ENCODE measurements around the gene SLC26A6.
A peak's percentile ranks its signal among the peaks of the same experiment; 100 is the strongest.

SLC26A6 gene

GRCh38 chr3:48595075-48595525 lies 40.2 kb downstream of the SLC26A6 start, which contains the start of gene COL7A1:
Gene COL7A1 (minus strand): TSS chr3:48595329. CDS start chr3:48595159, 170 bp downstream.
- peaks cover 0 to 31% (median 27%) of the 10 kb centered on the region in 5 donors for H3K36me3 ChIP-seq (ENCODE audit: control insufficient read depth in 5 of 5, insufficient read depth in 5 of 5, low read length in 5 of 5)
- peak within 1 kb of the TSS in 1 of 5 donors; percentile 8 for H3K9ac ChIP-seq (ENCODE audit: low read length in 5 of 5)
- H3K27ac ChIP-seq (ENCODE audit: low read depth, low read length), result no peak within 1 kb of the TSS
- H3K4me1 ChIP-seq (ENCODE audit: control insufficient read depth in 5 of 5, insufficient read depth in 5 of 5, low read length in 5 of 5), result peaks cover 2 to 21% (median 10%) of the 10 kb centered on the region in 5 donors
- peak within 1 kb of the TSS in 3 of 5 donors; percentile 15 to 32 (median 16) for H3K4me3 ChIP-seq (ENCODE audit: low read depth in 1 of 5, low read length in 5 of 5)
- peaks cover 11 to 25% (median 18%) of the 10 kb centered on the region in 5 donors for H3K27me3 ChIP-seq (ENCODE audit: control insufficient read depth in 5 of 5, insufficient read depth in 4 of 5, low read length in 5 of 5)
- H3K9me3 ChIP-seq (ENCODE audit: control insufficient read depth in 5 of 5, low read length in 5 of 5), result no peaks in the 10 kb centered on the region

- H3K4me1 ChIP-seq (ENCODE audit: control insufficient read depth in 5 of 5, insufficient read depth in 5 of 5, low read length in 5 of 5), result peaks cover 2 to 21% (median 10%) of the 10 kb centered on the region in 5 donors
- H3K27me3 ChIP-seq (ENCODE audit: control insufficient read depth in 5 of 5, insufficient read depth in 4 of 5, low read length in 5 of 5), result peaks cover 11 to 28% (median 18%) of the 10 kb centered on the region in 5 donors
- H3K9ac ChIP-seq (ENCODE audit: low read length in 5 of 5), result peak overlapping the region in 1 of 5 donors; percentile 8
- H3K9me3 ChIP-seq (ENCODE audit: control insufficient read depth in 5 of 5, low read length in 5 of 5), result no peaks in the 10 kb centered on the region
- H3K27ac ChIP-seq (ENCODE audit: low read depth, low read length), result no peak overlapping the region
- H3K36me3 ChIP-seq (ENCODE audit: control insufficient read depth in 5 of 5, insufficient read depth in 5 of 5, low read length in 5 of 5), result peaks cover 0 to 25% (median 22%) of the 10 kb centered on the region in 5 donors
- H3K4me3 ChIP-seq (ENCODE audit: low read depth in 1 of 5, low read length in 5 of 5), result peak overlapping the region in 3 of 5 donors; percentile 15 to 32 (median 16)
Measured at GRCh38 chr3:48594417-48595049, 40.7 kb downstream of the SLC26A6 start.

- Histone ChIP-seq H3K36me3 (ENCODE audit: control insufficient read depth in 5 of 5, insufficient read depth in 5 of 5, low read length in 5 of 5) (peaks cover 0 to 13% (median 10%) of the 10 kb centered on the region in 5 donors), H3K9ac (ENCODE audit: low read length in 5 of 5) (no peak overlapping the region), H3K4me1 (ENCODE audit: control insufficient read depth in 5 of 5, insufficient read depth in 5 of 5, low read length in 5 of 5) (peaks cover 2 to 17% (median 8%) of the 10 kb centered on the region in 5 donors), H3K9me3 (ENCODE audit: control insufficient read depth in 5 of 5, low read length in 5 of 5) (no peaks in the 10 kb centered on the region), H3K4me3 (ENCODE audit: low read depth in 1 of 5, low read length in 5 of 5) (no peak overlapping the region), H3K27ac (ENCODE audit: low read depth, low read length) (no peak overlapping the region), H3K27me3 (ENCODE audit: control insufficient read depth in 5 of 5, insufficient read depth in 4 of 5, low read length in 5 of 5) (peaks cover 13 to 28% (median 24%) of the 10 kb centered on the region in 5 donors)
Measured at GRCh38 chr3:48593337-48593736, 41.9 kb downstream of the SLC26A6 start.

GRCh38 chr3:48592519-48593087 lies 42.7 kb downstream of the SLC26A6 start:
- Histone ChIP-seq H3K27me3 (ENCODE audit: control insufficient read depth in 5 of 5, insufficient read depth in 4 of 5, low read length in 5 of 5) (peaks cover 13 to 28% (median 24%) of the 10 kb centered on the region in 5 donors), H3K27ac (ENCODE audit: low read depth, low read length) (no peak overlapping the region), H3K36me3 (ENCODE audit: control insufficient read depth in 5 of 5, insufficient read depth in 5 of 5, low read length in 5 of 5) (peaks cover 0 to 6% (median 2%) of the 10 kb centered on the region in 5 donors), H3K4me1 (ENCODE audit: control insufficient read depth in 5 of 5, insufficient read depth in 5 of 5, low read length in 5 of 5) (peaks cover 2 to 14% (median 8%) of the 10 kb centered on the region in 5 donors), H3K4me3 (ENCODE audit: low read depth in 1 of 5, low read length in 5 of 5) (no peak overlapping the region), H3K9me3 (ENCODE audit: control insufficient read depth in 5 of 5, low read length in 5 of 5) (no peaks in the 10 kb centered on the region), H3K9ac (ENCODE audit: low read length in 5 of 5) (no peak overlapping the region)

GRCh38 chr3:48591886-48592518 lies 43.3 kb downstream of the SLC26A6 start:
- Histone ChIP-seq H3K4me3 (ENCODE audit: low read depth in 1 of 5, low read length in 5 of 5) (no peak overlapping the region), H3K27ac (ENCODE audit: low read depth, low read length) (no peak overlapping the region), H3K9me3 (ENCODE audit: control insufficient read depth in 5 of 5, low read length in 5 of 5) (no peaks in the 10 kb centered on the region), H3K4me1 (ENCODE audit: control insufficient read depth in 5 of 5, insufficient read depth in 5 of 5, low read length in 5 of 5) (peaks cover 2 to 10% (median 8%) of the 10 kb centered on the region in 5 donors), H3K27me3 (ENCODE audit: control insufficient read depth in 5 of 5, insufficient read depth in 4 of 5, low read length in 5 of 5) (peaks cover 13 to 28% (median 24%) of the 10 kb centered on the region in 5 donors), H3K36me3 (ENCODE audit: control insufficient read depth in 5 of 5, insufficient read depth in 5 of 5, low read length in 5 of 5) (no peaks in the 10 kb centered on the region), H3K9ac (ENCODE audit: low read length in 5 of 5) (no peak overlapping the region)

GRCh38 chr3:48591436-48591835 lies 43.8 kb downstream of the SLC26A6 start:
- no peaks in the 10 kb centered on the region for H3K36me3 ChIP-seq (ENCODE audit: control insufficient read depth in 5 of 5, insufficient read depth in 5 of 5, low read length in 5 of 5)
- no peak overlapping the region for H3K9ac ChIP-seq (ENCODE audit: low read length in 5 of 5)
- H3K27me3 ChIP-seq (ENCODE audit: control insufficient read depth in 5 of 5, insufficient read depth in 4 of 5, low read length in 5 of 5), result peaks cover 13 to 28% (median 24%) of the 10 kb centered on the region in 5 donors
- H3K27ac ChIP-seq (ENCODE audit: low read depth, low read length), result no peak overlapping the region
- no peak overlapping the region for H3K4me3 ChIP-seq (ENCODE audit: low read depth in 1 of 5, low read length in 5 of 5)
- H3K9me3 ChIP-seq (ENCODE audit: control insufficient read depth in 5 of 5, low read length in 5 of 5), result no peaks in the 10 kb centered on the region
- H3K4me1 ChIP-seq (ENCODE audit: control insufficient read depth in 5 of 5, insufficient read depth in 5 of 5, low read length in 5 of 5), result peaks cover 2 to 10% (median 8%) of the 10 kb centered on the region in 5 donors

- H3K27me3 ChIP-seq (ENCODE audit: control insufficient read depth in 5 of 5, insufficient read depth in 4 of 5, low read length in 5 of 5), result peaks cover 0 to 10% (median 6%) of the 10 kb centered on the region in 5 donors
- H3K4me3 ChIP-seq (ENCODE audit: low read depth in 1 of 5, low read length in 5 of 5), result no peak overlapping the region
- H3K9ac ChIP-seq (ENCODE audit: low read length in 5 of 5), result no peak overlapping the region
- no peaks in the 10 kb centered on the region for H3K9me3 ChIP-seq (ENCODE audit: control insufficient read depth in 5 of 5, low read length in 5 of 5)
- no peaks in the 10 kb centered on the region for H3K36me3 ChIP-seq (ENCODE audit: control insufficient read depth in 5 of 5, insufficient read depth in 5 of 5, low read length in 5 of 5)
- no peaks in the 10 kb centered on the region for H3K4me1 ChIP-seq (ENCODE audit: control insufficient read depth in 5 of 5, insufficient read depth in 5 of 5, low read length in 5 of 5)
- no peak overlapping the region for H3K27ac ChIP-seq (ENCODE audit: low read depth, low read length)
Measured at GRCh38 chr3:48588230-48588629, 47.0 kb downstream of the SLC26A6 start.

- H3K4me1 ChIP-seq (ENCODE audit: control insufficient read depth in 5 of 5, insufficient read depth in 5 of 5, low read length in 5 of 5), result no peaks in the 10 kb centered on the region
- no peak overlapping the region for H3K4me3 ChIP-seq (ENCODE audit: low read depth in 1 of 5, low read length in 5 of 5)
- no peak overlapping the region for H3K9ac ChIP-seq (ENCODE audit: low read length in 5 of 5)
- no peaks in the 10 kb centered on the region for H3K36me3 ChIP-seq (ENCODE audit: control insufficient read depth in 5 of 5, insufficient read depth in 5 of 5, low read length in 5 of 5)
- no peaks in the 10 kb centered on the region for H3K9me3 ChIP-seq (ENCODE audit: control insufficient read depth in 5 of 5, low read length in 5 of 5)
- peaks cover 0 to 7% (median 6%) of the 10 kb centered on the region in 5 donors for H3K27me3 ChIP-seq (ENCODE audit: control insufficient read depth in 5 of 5, insufficient read depth in 4 of 5, low read length in 5 of 5)
- H3K27ac ChIP-seq (ENCODE audit: low read depth, low read length), result no peak overlapping the region
Measured at GRCh38 chr3:48587686-48588085, 47.6 kb downstream of the SLC26A6 start.

GRCh38 chr3:48585411-48585810 lies 49.9 kb downstream of the SLC26A6 start:
- H3K9me3 ChIP-seq (ENCODE audit: control insufficient read depth in 5 of 5, low read length in 5 of 5), result no peaks in the 10 kb centered on the region
- H3K27me3 ChIP-seq (ENCODE audit: control insufficient read depth in 5 of 5, insufficient read depth in 4 of 5, low read length in 5 of 5), result peaks cover 0 to 6% (median 5%) of the 10 kb centered on the region in 5 donors
- no peak overlapping the region for H3K4me3 ChIP-seq (ENCODE audit: low read depth in 1 of 5, low read length in 5 of 5)
- H3K27ac ChIP-seq (ENCODE audit: low read depth, low read length), result no peak overlapping the region
- no peaks in the 10 kb centered on the region for H3K4me1 ChIP-seq (ENCODE audit: control insufficient read depth in 5 of 5, insufficient read depth in 5 of 5, low read length in 5 of 5)
- H3K9ac ChIP-seq (ENCODE audit: low read length in 5 of 5), result no peak overlapping the region
- no peaks in the 10 kb centered on the region for H3K36me3 ChIP-seq (ENCODE audit: control insufficient read depth in 5 of 5, insufficient read depth in 5 of 5, low read length in 5 of 5)

GRCh38 chr3:48584836-48585235 lies 50.4 kb downstream of the SLC26A6 start:
- Histone ChIP-seq H3K36me3 (ENCODE audit: control insufficient read depth in 5 of 5, insufficient read depth in 5 of 5, low read length in 5 of 5) (no peaks in the 10 kb centered on the region), H3K9ac (ENCODE audit: low read length in 5 of 5) (no peak overlapping the region), H3K9me3 (ENCODE audit: control insufficient read depth in 5 of 5, low read length in 5 of 5) (no peaks in the 10 kb centered on the region), H3K27ac (ENCODE audit: low read depth, low read length) (no peak overlapping the region), H3K27me3 (ENCODE audit: control insufficient read depth in 5 of 5, insufficient read depth in 4 of 5, low read length in 5 of 5) (peaks cover 0 to 6% (median under 1%) of the 10 kb centered on the region in 5 donors), H3K4me1 (ENCODE audit: control insufficient read depth in 5 of 5, insufficient read depth in 5 of 5, low read length in 5 of 5) (no peaks in the 10 kb centered on the region), H3K4me3 (ENCODE audit: low read depth in 1 of 5, low read length in 5 of 5) (no peak overlapping the region)

Data from subcutaneous abdominal adipose tissue (tissue), 5 donors.